ENCODE data around the gene LAD1.

GRCh38 chr1:201359873-201360210 is 39.3 kb downstream of the LAD1 start:
- TF ChIP-seq POLR2AphosphoS5 (IDR thresholded peaks at IDR 0.05; ENCODE audit: low read depth, low read length), result no peak
- no peak for TF ChIP-seq CTCF (IDR thresholded peaks at IDR 0.05)
- TF ChIP-seq REST (IDR thresholded peaks at IDR 0.05; ENCODE audit: insufficient read depth in 1 of 2, low read depth in 2 of 2, low read length in 1 of 2), result no peak
